Omental fat pad (tissue), 4 donors: ENCODE results near the gene CLCN3. TPM values are rescaled to one million over a fixed set of nuclear protein-coding genes. Genes with fewer than 3 reads are reported as not detected.
"Not testable (repeated sequence)": the region's sequence is repeated elsewhere in the genome, so short reads cannot be mapped to it uniquely, and the experiment has no call there.

Experiments used
- ATAC-seq: fragments of 150-250 bp; one replicate; pipeline ENCODE4 v1.9.1; 2016; ENCODE audit warnings: mild to moderate bottlenecking, moderate library complexity; ENCODE audit not compliant: low FRiP score
- DNase-seq: peaks from one replicate; pipeline ENCODE4 v3.0.0-alpha.2; 2019; ENCODE audit warnings: low spot score
- total RNA-seq, 4 donors: library from RNA; depleted of rRNA; stranded (reverse); fragments of >200 nt; gene quantifications; one replicate each; pipeline ENCODE4 v1.1.0, GENCODE V29; 2016
- TF ChIP-seq, protein P1 (sequence below), 3 donors: fragments of 450-650 bp; IDR thresholded peaks; one replicate each; pipeline ENCODE4 v1.5.1; 2016 to 2017; ENCODE audit warnings: antibody characterized with exemption in 3 of 3, mild to moderate bottlenecking in 3 of 3, moderate library complexity in 2 of 3

CLCN3 gene
- total RNA-seq, 4 donors from 2014 or later, result 18.3 to 30.6 (median 30.1) TPM

DNA sequence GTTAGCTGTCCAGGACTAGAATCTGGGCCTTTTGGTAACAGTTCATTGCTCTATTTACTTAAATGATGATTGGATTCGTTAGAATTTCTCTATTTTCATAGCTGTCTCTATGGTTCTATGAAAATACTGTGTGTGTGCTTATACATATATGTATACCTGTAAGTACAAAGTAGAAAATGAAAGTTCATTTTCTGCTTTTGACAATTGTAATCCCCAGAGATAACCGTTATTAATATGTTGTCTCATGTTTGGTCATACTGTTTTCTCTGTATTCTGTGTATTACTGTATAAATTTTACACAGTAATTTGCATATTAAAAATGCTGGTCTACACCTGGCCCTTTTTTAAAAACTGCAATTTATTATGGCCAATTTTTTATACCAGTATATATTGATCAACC is 55.4 kb downstream of the CLCN3 start:
- TF ChIP-seq, protein P1, sequence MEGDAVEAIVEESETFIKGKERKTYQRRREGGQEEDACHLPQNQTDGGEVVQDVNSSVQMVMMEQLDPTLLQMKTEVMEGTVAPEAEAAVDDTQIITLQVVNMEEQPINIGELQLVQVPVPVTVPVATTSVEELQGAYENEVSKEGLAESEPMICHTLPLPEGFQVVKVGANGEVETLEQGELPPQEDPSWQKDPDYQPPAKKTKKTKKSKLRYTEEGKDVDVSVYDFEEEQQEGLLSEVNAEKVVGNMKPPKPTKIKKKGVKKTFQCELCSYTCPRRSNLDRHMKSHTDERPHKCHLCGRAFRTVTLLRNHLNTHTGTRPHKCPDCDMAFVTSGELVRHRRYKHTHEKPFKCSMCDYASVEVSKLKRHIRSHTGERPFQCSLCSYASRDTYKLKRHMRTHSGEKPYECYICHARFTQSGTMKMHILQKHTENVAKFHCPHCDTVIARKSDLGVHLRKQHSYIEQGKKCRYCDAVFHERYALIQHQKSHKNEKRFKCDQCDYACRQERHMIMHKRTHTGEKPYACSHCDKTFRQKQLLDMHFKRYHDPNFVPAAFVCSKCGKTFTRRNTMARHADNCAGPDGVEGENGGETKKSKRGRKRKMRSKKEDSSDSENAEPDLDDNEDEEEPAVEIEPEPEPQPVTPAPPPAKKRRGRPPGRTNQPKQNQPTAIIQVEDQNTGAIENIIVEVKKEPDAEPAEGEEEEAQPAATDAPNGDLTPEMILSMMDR (IDR thresholded peaks at IDR 0.05), result no peak
- ATAC-seq (no peak), DNase-seq (no peak)

DNA sequence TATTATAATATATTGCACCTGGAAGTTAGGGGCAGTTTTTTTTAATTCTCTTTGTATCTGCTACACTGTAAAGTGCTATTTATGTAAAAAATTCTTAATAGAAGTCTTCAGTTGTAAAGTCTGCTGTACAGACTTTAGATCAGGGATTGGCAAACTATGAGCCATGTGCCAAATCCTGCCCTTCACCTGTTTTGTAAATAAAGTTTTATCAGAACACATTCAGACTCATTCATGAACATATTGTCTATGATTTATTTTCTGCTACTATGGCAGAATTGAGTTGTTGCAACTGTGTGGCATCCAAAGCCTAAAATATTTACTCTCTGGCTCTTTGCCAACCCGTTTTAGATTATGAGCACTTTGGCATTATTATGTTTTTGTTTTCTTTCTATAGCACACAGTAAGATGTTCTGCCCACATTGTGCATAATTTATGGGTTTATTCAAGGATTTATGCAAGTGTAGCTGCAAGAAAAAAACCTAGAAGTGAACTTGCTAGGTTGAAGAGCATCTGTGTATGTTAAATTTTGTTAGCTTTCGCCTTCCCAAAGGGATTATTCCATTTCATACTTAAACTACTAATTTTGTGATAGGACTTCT is 56.9 kb downstream of the CLCN3 start:
- ATAC-seq (no peak), DNase-seq (no peak)
- TF ChIP-seq, protein P1 (IDR thresholded peaks at IDR 0.05), result no peak

DNA sequence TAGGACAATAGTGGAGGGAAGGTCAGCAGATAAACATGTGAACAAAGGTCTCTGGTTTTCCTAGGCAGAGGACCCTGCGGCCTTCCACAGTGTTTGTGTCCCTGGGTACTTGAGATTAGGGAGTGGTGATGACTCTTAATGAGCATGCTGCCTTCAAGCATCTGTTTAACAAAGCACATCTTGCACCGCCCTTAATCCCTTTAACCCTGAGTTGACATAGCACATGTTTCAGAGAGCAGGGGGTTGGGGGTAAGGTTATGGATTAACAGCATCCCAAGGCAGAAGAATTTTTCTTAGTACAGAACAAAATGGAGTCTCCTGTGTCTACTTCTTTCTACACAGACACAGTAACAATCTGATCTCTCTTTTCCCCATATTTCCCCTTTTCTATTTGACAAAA is 58.1 kb downstream of the CLCN3 start:
- ATAC-seq, DNase-seq: not testable (repeated sequence)

DNA sequence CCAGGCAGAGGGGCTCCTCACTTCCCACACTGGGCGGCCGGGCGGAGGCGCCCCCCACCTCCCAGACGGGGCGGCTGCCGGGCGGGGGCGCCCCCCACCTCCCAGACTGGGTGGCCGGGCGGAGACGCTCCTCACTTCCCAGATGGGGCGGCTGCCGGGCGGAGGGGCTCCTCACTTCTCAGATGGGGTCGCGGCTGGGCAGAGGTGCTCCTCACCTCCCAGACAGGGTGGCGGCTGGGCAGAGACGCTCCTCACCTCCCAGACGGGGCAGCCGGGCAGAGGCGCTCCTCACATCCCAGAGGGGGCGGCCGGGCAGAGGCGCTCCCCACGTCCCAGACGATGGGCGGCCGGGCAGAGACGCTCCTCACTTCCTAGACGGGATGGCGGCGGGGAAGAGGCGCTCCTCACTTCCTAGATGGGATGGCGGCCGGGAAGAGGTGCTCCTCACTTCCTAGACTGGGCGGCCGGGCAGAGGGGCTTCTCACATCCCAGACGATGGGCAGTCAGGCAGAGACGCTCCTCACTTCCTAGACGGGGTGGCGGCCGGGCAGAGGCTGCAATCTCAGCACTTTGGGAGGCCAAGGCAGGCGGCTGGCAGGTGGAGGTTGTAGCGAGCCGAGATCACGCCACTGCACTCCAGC is 58.7 kb downstream of the CLCN3 start:
- ATAC-seq, DNase-seq: not testable (repeated sequence)

DNA sequence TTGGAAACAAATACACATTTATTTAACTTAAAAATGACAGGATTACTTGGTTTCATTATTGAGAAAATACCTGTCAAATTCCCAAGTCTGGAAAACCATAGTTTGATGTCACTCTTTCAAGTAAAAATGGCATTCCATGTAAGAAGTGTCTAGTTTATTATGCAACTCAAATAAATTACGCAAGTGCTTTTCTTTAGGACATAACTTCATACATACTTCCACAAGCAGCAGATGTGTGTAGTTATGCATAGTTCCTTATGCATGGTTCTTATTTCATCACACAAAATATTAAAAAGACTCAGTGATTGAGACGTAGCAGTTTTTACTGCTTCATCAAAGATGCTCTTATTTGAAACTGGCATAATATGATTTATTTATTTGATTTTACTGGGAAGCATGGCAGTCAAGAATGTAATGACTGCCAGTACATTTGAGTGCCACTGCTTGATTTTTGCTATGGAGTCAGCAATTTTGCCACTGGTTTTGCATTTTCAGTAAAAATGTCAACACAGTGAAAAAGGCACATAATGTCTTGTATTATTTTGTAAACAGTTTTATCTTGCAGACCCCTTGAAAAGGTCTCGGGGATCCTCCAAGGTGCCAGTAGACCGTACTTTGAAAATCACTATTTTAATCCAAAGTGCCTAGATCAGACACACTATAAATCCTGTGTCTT is 62.1 kb downstream of the CLCN3 start:
- TF ChIP-seq, protein P1 (IDR thresholded peaks at IDR 0.05), result no peak
- no peak for ATAC-seq

DNA sequence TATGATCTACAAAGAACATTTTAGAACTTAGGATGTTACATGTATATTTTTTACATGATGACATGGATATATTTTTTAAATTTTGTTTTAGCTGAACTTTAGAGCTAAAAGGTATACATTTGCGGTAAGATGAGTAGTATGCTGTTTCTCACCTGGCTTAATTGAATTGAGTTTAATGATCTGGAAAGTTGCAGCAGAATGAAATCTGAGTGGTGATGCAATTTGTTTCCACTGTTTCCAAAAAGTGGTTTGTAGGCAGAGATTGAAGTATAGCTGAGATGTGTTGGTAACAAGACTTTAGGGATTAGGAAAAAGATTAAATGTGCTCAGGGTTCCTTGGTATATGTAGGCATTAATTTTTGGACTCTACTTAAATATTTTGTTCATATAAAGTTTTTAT is 69.3 kb downstream of the CLCN3 start:
- TF ChIP-seq, protein P1 (IDR thresholded peaks at IDR 0.05), result no peak
- DNase-seq (no peak), ATAC-seq (no peak)

More for the DNA sequence above, 62.1 kb downstream of the CLCN3 start:
- DNase-seq, result no peak

DNA sequence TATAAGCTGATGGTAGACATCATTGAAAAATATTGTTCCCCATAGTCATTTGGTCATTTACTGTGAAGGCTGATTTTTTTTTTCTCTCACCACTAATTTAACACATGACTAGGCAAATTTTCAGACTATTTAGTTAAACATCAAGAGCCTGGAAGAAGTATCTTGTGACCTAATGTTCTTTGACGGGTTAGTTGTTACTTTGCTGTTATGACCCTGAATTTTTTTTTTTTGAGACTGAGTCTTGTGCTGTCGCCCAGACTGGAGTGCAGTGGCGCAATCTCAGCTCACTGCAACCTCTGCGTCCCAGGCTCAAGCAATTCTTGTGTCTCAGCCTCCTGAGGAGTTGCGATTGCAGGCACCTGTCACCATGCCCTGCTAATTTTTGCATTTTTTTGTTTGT is 70.4 kb downstream of the CLCN3 start:
- no peak for ATAC-seq
- DNase-seq, result no peak
- TF ChIP-seq, protein P1 (IDR thresholded peaks at IDR 0.05), result no peak

DNA sequence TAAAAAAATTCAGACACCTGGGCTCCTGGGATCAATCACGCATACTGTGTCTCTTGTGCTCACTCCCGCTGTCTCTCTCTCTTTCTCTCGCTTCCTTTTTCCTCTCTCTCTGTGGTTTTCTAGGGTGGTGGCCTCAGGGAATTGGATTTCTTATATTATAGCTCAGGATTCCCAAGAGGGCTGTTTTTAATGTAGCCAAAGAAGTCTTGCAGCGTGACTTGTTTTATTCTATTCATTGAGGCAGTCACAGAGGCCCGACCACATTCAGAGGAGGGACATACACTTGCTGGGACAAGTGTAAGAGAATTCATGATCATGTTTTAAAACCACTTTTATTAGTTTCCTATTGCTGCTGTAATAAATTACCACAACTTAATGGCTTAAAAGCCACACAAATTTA is 78.0 kb downstream of the CLCN3 start:
- DNase-seq (no peak), ATAC-seq (no peak)
- TF ChIP-seq, protein P1 (IDR thresholded peaks at IDR 0.05), result no peak
